K562 (cell line): ENCODE data around the gene TTLL9. TPM values are rescaled to one million over a fixed set of nuclear protein-coding genes. Genes with fewer than 3 reads are reported as not detected.

ENCODE experiments used
- DIDO1 ChIP-seq: fragments of 450-650 bp; IDR thresholded peaks from 2 replicates; pipeline ENCODE4 v1.6.1; 2016; ENCODE audit warnings: low read depth, missing biosample characterization, missing genetic modification characterization
- GATA2 ChIP-seq: sonication (generic); formaldehyde crosslinking; IDR thresholded peaks from 2 replicates; pipeline ENCODE4 v1.4.0; 2020; ENCODE audit warnings: mild to moderate bottlenecking, missing genetic modification reagents
- NBN ChIP-seq: fragments of 450-650 bp; IDR thresholded peaks from 2 replicates; pipeline ENCODE4 v1.6.1; 2016; ENCODE audit warnings: low read depth, mild to moderate bottlenecking
- PCBP1 ChIP-seq: fragments of 200-400 bp; formaldehyde crosslinking; IDR thresholded peaks from 2 replicates; pipeline ENCODE4 v1.6.1; 2018; ENCODE audit warnings: mild to moderate bottlenecking, low read depth, low read length; ENCODE audit not compliant: poor library complexity, severe bottlenecking
- PHF21A ChIP-seq: fragments of 450-650 bp; IDR thresholded peaks from 2 replicates; pipeline ENCODE4 v1.6.1; 2017; ENCODE audit warnings: low read depth, borderline replicate concordance
- SAP30 ChIP-seq: fragments of 200-600 bp; sonication (generic); IDR thresholded peaks from 2 replicates; pipeline ENCODE4 v1.6.1; 2012; ENCODE audit warnings: borderline replicate concordance, low read depth, mild to moderate bottlenecking, moderate library complexity, low read length, control low read depth, inconsistent platforms; ENCODE audit not compliant: insufficient read depth, poor library complexity, severe bottlenecking
- SMARCC2 ChIP-seq: fragments of 450-650 bp; IDR thresholded peaks from 2 replicates; pipeline ENCODE4 v1.6.1; 2017; ENCODE audit warnings: antibody characterized with exemption, moderate library complexity, mild to moderate bottlenecking, low read depth
- SP2 ChIP-seq: IDR thresholded peaks from 2 replicates; pipeline ENCODE4 v1.6.1; 2011; ENCODE audit warnings: mild to moderate bottlenecking, low read depth, low read length, moderate library complexity; ENCODE audit not compliant: poor library complexity, severe bottlenecking; ENCODE audit errors: extremely low read depth
- TAF1 ChIP-seq: IDR thresholded peaks from 2 replicates; pipeline ENCODE4 v1.6.1; 2011; ENCODE audit warnings: mild to moderate bottlenecking, low read length, moderate library complexity; ENCODE audit not compliant: insufficient read depth, control insufficient read depth, severe bottlenecking; ENCODE audit errors: extremely low read depth
- ZBTB7A ChIP-seq: IDR thresholded peaks from 2 replicates; pipeline ENCODE4 v1.6.1; 2011; ENCODE audit warnings: low read depth, mild to moderate bottlenecking, low read length, moderate library complexity, borderline replicate concordance; ENCODE audit not compliant: control insufficient read depth
- ZKSCAN8 ChIP-seq: fragments of 200-800 bp; sonication (Bioruptor generic); IDR thresholded peaks from 2 replicates; pipeline ENCODE4 v1.6.1; 2016; ENCODE audit warnings: missing genetic modification characterization, missing compliant biosample characterization
- ZNF224 ChIP-seq: sonication (generic); formaldehyde crosslinking; IDR thresholded peaks from 2 replicates; pipeline ENCODE4 v1.8.0; 2022; ENCODE audit warnings: mild to moderate bottlenecking, missing genetic modification reagents
- ZNF408 ChIP-seq: fragments of 250-450 bp; sonication (Bioruptor Pico); IDR thresholded peaks from 2 replicates; pipeline ENCODE4 v1.4.0; 2020; ENCODE audit warnings: low read depth, mild to moderate bottlenecking, moderate library complexity
- ZNF830 ChIP-seq: fragments of 250-450 bp; sonication (Bioruptor Pico); IDR thresholded peaks from 2 replicates; pipeline ENCODE4 v1.5.0; 2021; ENCODE audit warnings: mild to moderate bottlenecking
- polyA plus RNA-seq, 8 experiments: library from polyadenylated mRNA; depleted of rRNA in 4 of 8; stranded (reverse) in 5 of 8; unstranded in 3 of 8; fragments of >200 nt; fragmentation: Nextera tagmentation in 2 of 8; fragmentation: Illumina TruSeq in 1 of 8; extraction: Ambion mirVana in 2 of 8; extraction: Trizol in 1 of 8; gene quantifications; 2 replicates each; pipeline versions ENCODE4 v1.2.1 to v1.2.3, GENCODE V29; 2011 to 2014; ENCODE audit warnings: inconsistent platforms in 1 of 8, missing spikeins in 1 of 8
- total RNA-seq, 7 experiments: library from RNA; depleted of rRNA in 6 of 7; stranded (reverse); fragments of >200 nt in 6 of 7; fragmentation: Illumina TruSeq in 2 of 7; extraction: Trizol in 2 of 7; gene quantifications; 2 replicates each; pipeline versions ENCODE4 v1.2.1 to v1.2.3, GENCODE V29; 2011 to 2021; ENCODE audit warnings: low replicate concordance in 1 of 7
- TF ChIP-seq, protein P1 (sequence below): fragments of 250-450 bp; sonication (Bioruptor Pico); IDR thresholded peaks from 2 replicates; pipeline ENCODE4 v1.8.0; 2022; ENCODE audit warnings: inconsistent platforms, mild to moderate bottlenecking, moderate library complexity, borderline replicate concordance
- TF ChIP-seq, protein P2 (sequence below): sonication (generic); formaldehyde crosslinking; IDR thresholded peaks from 2 replicates; pipeline ENCODE4 v1.8.1; 2023; ENCODE audit warnings: mild to moderate bottlenecking, missing genetic modification reagents
- TF ChIP-seq, protein P3 (sequence below): sonication (generic); formaldehyde crosslinking; IDR thresholded peaks from 2 replicates; pipeline ENCODE4 v1.8.1; 2023; ENCODE audit warnings: mild to moderate bottlenecking, missing genetic modification reagents
- TF ChIP-seq, protein P4 (sequence below): fragments of 250-450 bp; sonication (Bioruptor Pico); IDR thresholded peaks from 2 replicates; pipeline ENCODE4 v1.4.0; 2020; ENCODE audit warnings: borderline replicate concordance

The TTLL9 gene
- total and polyA plus RNA-seq, 9 of the 15 experiments (the other 6 are each of a cell fraction or from before 2014, with no cell fraction given): 0.06 to 0.07 TPM; not detected in 7

DNA sequence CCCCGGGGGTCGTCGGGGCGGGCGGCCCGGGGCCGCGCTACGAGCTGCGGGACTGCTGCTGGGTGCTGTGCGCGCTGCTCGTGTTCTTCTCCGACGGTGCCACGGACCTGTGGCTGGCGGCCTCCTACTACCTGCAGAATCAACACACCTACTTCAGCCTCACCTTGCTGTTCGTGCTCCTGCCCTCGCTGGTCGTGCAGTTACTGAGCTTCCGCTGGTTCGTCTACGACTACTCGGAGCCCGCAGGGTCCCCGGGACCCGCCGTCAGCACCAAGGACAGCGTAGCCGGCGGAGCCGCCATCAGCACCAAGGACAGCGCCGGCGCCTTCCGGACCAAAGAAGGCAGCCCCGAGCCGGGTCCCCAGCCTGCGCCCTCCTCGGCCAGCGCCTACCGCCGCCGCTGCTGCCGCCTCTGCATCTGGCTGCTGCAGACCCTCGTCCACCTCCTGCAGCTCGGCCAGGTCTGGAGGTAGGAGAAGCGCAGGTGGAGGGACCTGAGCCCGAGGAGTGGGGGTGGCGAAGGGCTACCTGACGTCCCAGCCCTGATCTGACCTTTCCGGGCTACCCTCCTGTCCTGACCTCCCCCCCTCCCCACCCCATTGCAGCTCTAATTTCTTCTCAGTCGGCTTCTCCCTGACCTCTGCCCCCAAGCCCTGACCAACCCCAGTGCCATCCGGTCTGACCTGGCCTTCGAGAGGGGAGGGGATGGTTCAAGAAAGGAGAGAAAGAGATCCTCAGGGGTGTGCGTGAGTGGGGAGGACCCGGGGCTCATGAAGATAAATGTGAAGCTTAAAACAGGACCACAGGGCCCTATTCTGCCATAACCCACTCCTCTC lies 98.1 kb downstream of the TTLL9 start (continued):
- TF ChIP-seq, protein P1, sequence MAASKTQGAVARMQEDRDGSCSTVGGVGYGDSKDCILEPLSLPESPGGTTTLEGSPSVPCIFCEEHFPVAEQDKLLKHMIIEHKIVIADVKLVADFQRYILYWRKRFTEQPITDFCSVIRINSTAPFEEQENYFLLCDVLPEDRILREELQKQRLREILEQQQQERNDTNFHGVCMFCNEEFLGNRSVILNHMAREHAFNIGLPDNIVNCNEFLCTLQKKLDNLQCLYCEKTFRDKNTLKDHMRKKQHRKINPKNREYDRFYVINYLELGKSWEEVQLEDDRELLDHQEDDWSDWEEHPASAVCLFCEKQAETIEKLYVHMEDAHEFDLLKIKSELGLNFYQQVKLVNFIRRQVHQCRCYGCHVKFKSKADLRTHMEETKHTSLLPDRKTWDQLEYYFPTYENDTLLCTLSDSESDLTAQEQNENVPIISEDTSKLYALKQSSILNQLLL (CRISPR knock-in tag): no peak
- TF ChIP-seq SMARCC2 (no peak), NBN (no peak), ZKSCAN8 (CRISPR knock-in tag) (no peak), SAP30 (peak; percentile 99), ZNF830 (CRISPR knock-in tag) (no peak), TAF1 (no peak), GATA2 (CRISPR knock-in tag) (peak; percentile 84), ZNF224 (CRISPR knock-in tag) (peak; percentile 100), SP2 (no peak), ZNF408 (CRISPR knock-in tag) (no peak), DIDO1 (tag) (no peak), ZBTB7A (peak; percentile 94), PCBP1 (no peak), PHF21A (no peak)
- TF ChIP-seq, protein P2, sequence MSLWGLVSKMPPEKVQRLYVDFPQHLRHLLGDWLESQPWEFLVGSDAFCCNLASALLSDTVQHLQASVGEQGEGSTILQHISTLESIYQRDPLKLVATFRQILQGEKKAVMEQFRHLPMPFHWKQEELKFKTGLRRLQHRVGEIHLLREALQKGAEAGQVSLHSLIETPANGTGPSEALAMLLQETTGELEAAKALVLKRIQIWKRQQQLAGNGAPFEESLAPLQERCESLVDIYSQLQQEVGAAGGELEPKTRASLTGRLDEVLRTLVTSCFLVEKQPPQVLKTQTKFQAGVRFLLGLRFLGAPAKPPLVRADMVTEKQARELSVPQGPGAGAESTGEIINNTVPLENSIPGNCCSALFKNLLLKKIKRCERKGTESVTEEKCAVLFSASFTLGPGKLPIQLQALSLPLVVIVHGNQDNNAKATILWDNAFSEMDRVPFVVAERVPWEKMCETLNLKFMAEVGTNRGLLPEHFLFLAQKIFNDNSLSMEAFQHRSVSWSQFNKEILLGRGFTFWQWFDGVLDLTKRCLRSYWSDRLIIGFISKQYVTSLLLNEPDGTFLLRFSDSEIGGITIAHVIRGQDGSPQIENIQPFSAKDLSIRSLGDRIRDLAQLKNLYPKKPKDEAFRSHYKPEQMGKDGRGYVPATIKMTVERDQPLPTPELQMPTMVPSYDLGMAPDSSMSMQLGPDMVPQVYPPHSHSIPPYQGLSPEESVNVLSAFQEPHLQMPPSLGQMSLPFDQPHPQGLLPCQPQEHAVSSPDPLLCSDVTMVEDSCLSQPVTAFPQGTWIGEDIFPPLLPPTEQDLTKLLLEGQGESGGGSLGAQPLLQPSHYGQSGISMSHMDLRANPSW (CRISPR knock-in tag): peak; percentile 98; the same call in 1 of the 2 replicates
- TF ChIP-seq, protein P3, sequence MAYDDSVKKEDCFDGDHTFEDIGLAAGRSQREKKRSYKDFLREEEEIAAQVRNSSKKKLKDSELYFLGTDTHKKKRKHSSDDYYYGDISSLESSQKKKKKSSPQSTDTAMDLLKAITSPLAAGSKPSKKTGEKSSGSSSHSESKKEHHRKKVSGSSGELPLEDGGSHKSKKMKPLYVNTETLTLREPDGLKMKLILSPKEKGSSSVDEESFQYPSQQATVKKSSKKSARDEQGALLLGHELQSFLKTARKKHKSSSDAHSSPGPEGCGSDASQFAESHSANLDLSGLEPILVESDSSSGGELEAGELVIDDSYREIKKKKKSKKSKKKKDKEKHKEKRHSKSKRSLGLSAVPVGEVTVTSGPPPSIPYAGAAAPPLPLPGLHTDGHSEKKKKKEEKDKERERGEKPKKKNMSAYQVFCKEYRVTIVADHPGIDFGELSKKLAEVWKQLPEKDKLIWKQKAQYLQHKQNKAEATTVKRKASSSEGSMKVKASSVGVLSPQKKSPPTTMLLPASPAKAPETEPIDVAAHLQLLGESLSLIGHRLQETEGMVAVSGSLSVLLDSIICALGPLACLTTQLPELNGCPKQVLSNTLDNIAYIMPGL (CRISPR knock-in tag): peak; percentile 100
- TF ChIP-seq, protein P4, sequence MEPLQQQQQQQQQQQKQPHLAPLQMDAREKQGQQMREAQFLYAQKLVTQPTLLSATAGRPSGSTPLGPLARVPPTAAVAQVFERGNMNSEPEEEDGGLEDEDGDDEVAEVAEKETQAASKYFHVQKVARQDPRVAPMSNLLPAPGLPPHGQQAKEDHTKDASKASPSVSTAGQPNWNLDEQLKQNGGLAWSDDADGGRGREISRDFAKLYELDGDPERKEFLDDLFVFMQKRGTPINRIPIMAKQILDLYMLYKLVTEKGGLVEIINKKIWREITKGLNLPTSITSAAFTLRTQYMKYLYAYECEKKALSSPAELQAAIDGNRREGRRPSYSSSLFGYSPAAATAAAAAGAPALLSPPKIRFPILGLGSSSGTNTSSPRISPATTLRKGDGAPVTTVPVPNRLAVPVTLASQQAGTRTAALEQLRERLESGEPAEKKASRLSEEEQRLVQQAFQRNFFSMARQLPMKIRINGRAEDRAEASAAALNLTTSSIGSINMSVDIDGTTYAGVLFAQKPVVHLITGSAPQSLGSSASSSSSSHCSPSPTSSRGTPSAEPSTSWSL (CRISPR knock-in tag): no peak
- TF ChIP-seq, all 486 proteins: peak for 171
